Caki2 (cell line): Measurements from ENCODE around the gene STX3. TPM values are rescaled to one million over a fixed set of nuclear protein-coding genes. Genes with fewer than 3 reads are reported as not detected.

Experiments
- DNase-seq: peaks from one replicate; pipeline ENCODE4 v3.0.0-alpha.2; 2015; ENCODE audit warnings: low read depth
- in situ Hi-C: cut with HindIII; loops from 2 replicates; pipeline ENCODE4 v1.10.0; 2016; ENCODE audit warnings: low sequenced_read_pairs, low pct_unique_long_range_greater_than_20kb, mixed read lengths
- total RNA-seq: library from RNA; depleted of rRNA; stranded (reverse); fragments of >200 nt; shearing (Covaris generic); gene quantifications from 2 replicates; pipeline ENCODE4 v1.2.3, GENCODE V29; 2014; ENCODE audit warnings: low replicate concordance

The STX3 gene
- total RNA-seq, 1 experiment from 2014 or later, result 28.4 TPM

- peak; percentile 88 for DNase-seq
- in situ Hi-C loops, result no loop called here
These were observed 753 bp downstream of the STX3 start for GRCh38 chr11:59755701-59756557.

GRCh38 chr11:59756558-59756840, 1.3 kb downstream of the STX3 start:
- peak; percentile 43 for DNase-seq
- in situ Hi-C loops, result no loop called here

GRCh38 chr11:59756845-59757244, 1.7 kb downstream of the STX3 start:
- DNase-seq, result peak; percentile 57
- in situ Hi-C loops, result no loop called here

GRCh38 chr11:59758401-59759037, 3.3 kb downstream of the STX3 start:
- in situ Hi-C loops, result no loop called here
- DNase-seq, result no peak

GRCh38 chr11:59759900-59760299, 4.7 kb downstream of the STX3 start:
- in situ Hi-C loops, result no loop called here
- DNase-seq, result no peak

GRCh38 chr11:59760771-59761170, 5.6 kb downstream of the STX3 start:
- DNase-seq, result peak; percentile 26
- in situ Hi-C loops, result no loop called here

GRCh38 chr11:59761993-59762392, 6.8 kb downstream of the STX3 start:
- DNase-seq, result no peak
- in situ Hi-C loops, result no loop called here

- DNase-seq, result no peak
- in situ Hi-C loops, result no loop called here
These were observed 10.0 kb downstream of the STX3 start for GRCh38 chr11:59765068-59765735.

GRCh38 chr11:59766542-59767224, 11.5 kb downstream of the STX3 start:
- no peak for DNase-seq
- in situ Hi-C loops, result no loop called here

- in situ Hi-C loops, result no loop called here
- DNase-seq, result no peak
These were observed 12.0 kb downstream of the STX3 start for GRCh38 chr11:59767225-59767611.

- no peak for DNase-seq
- in situ Hi-C loops, result no loop called here
These were observed 13.9 kb downstream of the STX3 start for GRCh38 chr11:59769111-59769510.

GRCh38 chr11:59769828-59770227, 14.7 kb downstream of the STX3 start:
- in situ Hi-C loops, result no loop called here
- DNase-seq, result no peak

GRCh38 chr11:59770319-59770718, 15.1 kb downstream of the STX3 start:
- DNase-seq, result no peak
- in situ Hi-C loops, result no loop called here

GRCh38 chr11:59770869-59771268, 15.7 kb downstream of the STX3 start:
- no peak for DNase-seq
- in situ Hi-C loops, result no loop called here

GRCh38 chr11:59771605-59772004, 16.4 kb downstream of the STX3 start:
- in situ Hi-C loops, result no loop called here
- DNase-seq, result no peak

- in situ Hi-C loops, result no loop called here
- no peak for DNase-seq
These were observed 17.9 kb downstream of the STX3 start for GRCh38 chr11:59773083-59773440.

- DNase-seq, result peak; percentile 82
These were observed 21.3 kb downstream of the STX3 start for GRCh38 chr11:59776210-59777066.

GRCh38 chr11:59777104-59777503, 21.9 kb downstream of the STX3 start:
- no peak for DNase-seq
- in situ Hi-C loops, result no loop called here

More at GRCh38 chr11:59776210-59777066, 21.3 kb downstream of the STX3 start:
- in situ Hi-C loops, result no loop called here
